ENCODE measurements around the gene BMF. TPM values are rescaled to one million over a fixed set of nuclear protein-coding genes. Genes with fewer than 3 reads are reported as not detected.

The BMF gene
- total and polyA plus RNA-seq, 4 donors = 0.63 to 10.2 (median 4.0) TPM

GRCh38 chr15:40054855-40055575, 53.7 kb downstream of the BMF start:
- H3K9me3 ChIP-seq (ENCODE audit: control insufficient read depth in 4 of 4, low read length in 3 of 4) = no peaks in the 10 kb centered on the region
- no peaks in the 10 kb centered on the region for H3K36me3 ChIP-seq (ENCODE audit: control insufficient read depth in 4 of 4, insufficient read depth in 3 of 4, low read depth in 1 of 4, low read length in 3 of 4)
- H3K4me3 ChIP-seq (ENCODE audit: low read depth in 1 of 3, low read length in 3 of 3) = no peak overlapping the region
- WGBS = 37% methylated on average over 6 of the region's 6 CpGs
- H3K4me1 ChIP-seq (ENCODE audit: control insufficient read depth in 4 of 4, insufficient read depth in 4 of 4, low read length in 3 of 4) = peaks cover 12 to 27% (median 23%) of the 10 kb centered on the region in 4 donors
- no peak for DNase-seq (ENCODE audit: low spot score)
- H3K27ac ChIP-seq (ENCODE audit: low read depth in 1 of 2, low read length in 2 of 2) = peak overlapping the region; percentile 15 to 71
- TF ChIP-seq RXRA (IDR thresholded peaks at IDR 0.05) (peak; percentile 86 to 94), RAD21 (IDR thresholded peaks at IDR 0.05) (peak; percentile 36 to 74), FOXA2 (IDR thresholded peaks at IDR 0.05) (no peak), HNF4G (IDR thresholded peaks at IDR 0.05) (peak; percentile 36), FOXA1 (IDR thresholded peaks at IDR 0.05) (no peak), NR2F2 (IDR thresholded peaks at IDR 0.05) (peak; percentile 36), CTCF (IDR thresholded peaks at IDR 0.05; ENCODE audit: low read depth, low read length, missing input control) (no peak), TAF1 (conservative IDR thresholded peaks at IDR 0.05) (no peak), EGR1 (IDR thresholded peaks at IDR 0.05; ENCODE audit: low read depth in 2 of 2) (no peak), JUND (IDR thresholded peaks at IDR 0.05) (peak in 1 of 2 donors; percentile 41), SP1 (IDR thresholded peaks at IDR 0.05) (peak; percentile 84), MAX (IDR thresholded peaks at IDR 0.05) (peak; percentile 63), YY1 (IDR thresholded peaks at IDR 0.05) (no peak), ATF3 (IDR thresholded peaks at IDR 0.05) (no peak), ZBTB33 (IDR thresholded peaks at IDR 0.05) (no peak), GABPA (IDR thresholded peaks at IDR 0.05 in 1 of 2, conservative IDR thresholded peaks at IDR 0.05 in 1 of 2) (peak in 1 of 2 donors; percentile 34), REST (IDR thresholded peaks at IDR 0.05) (no peak), HNF4A (conservative IDR thresholded peaks at IDR 0.05) (peak; percentile 85 to 93)
- H3K9ac ChIP-seq (ENCODE audit: low read depth in 1 of 2, low read length in 2 of 2) = no peak overlapping the region
- H3K27me3 ChIP-seq (ENCODE audit: control insufficient read depth in 4 of 4, insufficient read depth in 4 of 4, low read length in 3 of 4) = no peaks in the 10 kb centered on the region
